HG03066 (cell line): ENCODE results near the gene EEF1E1.
A peak's percentile ranks its signal among the peaks of the same experiment; 100 is the strongest.

Experiments
- ATAC-seq: cut with Tn5 transposase; IDR thresholded peaks from one replicate; pipeline ENCODE4 v1.9.1; 2021; ENCODE audit warnings: low read depth; ENCODE audit not compliant: unreplicated experiment

EEF1E1 gene

GRCh38 chr6:8102122-8102958 is at the start of gene EEF1E1:
EEF1E1 (minus strand) TSS chr6:8102548; CDS start chr6:8102521, 27 bp downstream.
- peak; percentile 99 for ATAC-seq

GRCh38 chr6:8149350-8149749 is 47.0 kb upstream of the EEF1E1 start:
- ATAC-seq, result no peak

GRCh38 chr6:8143945-8144344 is 41.6 kb upstream of the EEF1E1 start:
- ATAC-seq, result no peak

DNA sequence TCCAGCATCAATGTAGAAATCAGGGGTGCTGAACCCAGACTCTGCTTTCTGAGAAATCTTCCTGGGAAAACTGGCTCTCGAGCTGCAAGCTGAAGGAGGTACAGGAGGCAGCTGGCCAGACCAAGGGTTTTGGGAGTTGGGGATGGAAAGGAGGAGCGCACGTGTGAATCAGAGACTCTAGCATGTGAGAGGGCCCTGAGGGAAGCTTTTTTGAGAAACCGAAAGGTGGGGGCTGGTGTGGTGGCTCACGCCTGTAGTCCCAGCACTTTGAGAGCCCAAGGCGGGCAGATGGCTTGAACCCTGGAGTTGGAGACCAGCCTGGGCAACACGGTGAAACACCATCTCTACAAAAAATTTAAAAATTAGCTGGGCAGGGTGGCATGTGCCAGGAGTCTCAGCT is 37.1 kb upstream of the EEF1E1 start:
- no peak for ATAC-seq

GRCh38 chr6:8137529-8137939 is 35.2 kb upstream of the EEF1E1 start:
- ATAC-seq, result no peak

GRCh38 chr6:8135276-8135675 is 32.9 kb upstream of the EEF1E1 start:
- ATAC-seq, result no peak

DNA sequence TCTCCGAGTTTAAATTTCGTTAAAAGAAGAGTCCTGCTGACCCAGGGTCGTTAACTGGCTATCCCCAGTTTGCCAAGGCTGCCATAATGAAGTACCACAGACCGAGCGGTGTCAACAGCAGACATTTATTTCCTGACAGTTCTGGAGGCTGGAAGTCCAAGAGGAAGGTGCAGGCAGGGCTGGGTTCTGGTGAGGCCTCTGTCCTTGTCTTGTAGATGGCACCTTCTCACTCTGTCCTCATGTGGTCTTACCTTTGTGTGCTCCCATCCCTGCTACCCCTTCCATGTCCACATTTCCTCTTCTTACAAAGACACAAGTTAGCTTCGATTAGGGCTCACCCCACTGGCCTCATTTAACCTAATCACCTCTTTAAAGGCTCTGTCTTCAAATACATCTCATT is 29.8 kb upstream of the EEF1E1 start:
- no peak for ATAC-seq

DNA sequence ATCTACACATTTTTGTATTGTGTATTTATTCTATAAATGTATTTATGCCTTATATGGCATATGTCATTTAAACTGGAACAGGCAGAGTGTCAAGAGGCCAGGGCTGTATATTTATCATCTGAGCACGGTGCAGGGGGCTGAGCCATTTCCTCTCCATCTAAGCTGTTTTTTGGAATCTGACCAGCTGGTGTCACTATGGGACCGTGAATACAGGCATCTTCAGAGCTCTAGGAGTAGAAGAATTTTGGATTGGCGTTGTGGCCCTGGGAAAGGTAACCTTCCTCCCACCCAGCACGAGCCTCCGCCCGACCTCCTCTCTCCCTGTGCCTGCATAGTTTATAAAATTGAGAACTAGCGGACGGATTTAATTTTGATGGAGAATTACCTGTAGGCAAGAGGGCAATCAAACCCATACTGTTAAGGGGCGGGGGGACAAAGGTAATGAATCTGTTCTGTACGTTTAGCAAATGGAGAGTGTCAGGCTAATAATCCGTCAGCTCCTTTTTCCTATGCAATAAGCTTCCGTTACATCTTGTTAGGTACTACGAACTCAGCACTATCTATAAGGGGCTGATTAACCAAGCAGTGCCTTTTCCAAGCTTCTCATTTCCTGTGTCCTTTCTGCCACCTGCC is 29.0 kb upstream of the EEF1E1 start:
- peak; percentile 66 for ATAC-seq

DNA sequence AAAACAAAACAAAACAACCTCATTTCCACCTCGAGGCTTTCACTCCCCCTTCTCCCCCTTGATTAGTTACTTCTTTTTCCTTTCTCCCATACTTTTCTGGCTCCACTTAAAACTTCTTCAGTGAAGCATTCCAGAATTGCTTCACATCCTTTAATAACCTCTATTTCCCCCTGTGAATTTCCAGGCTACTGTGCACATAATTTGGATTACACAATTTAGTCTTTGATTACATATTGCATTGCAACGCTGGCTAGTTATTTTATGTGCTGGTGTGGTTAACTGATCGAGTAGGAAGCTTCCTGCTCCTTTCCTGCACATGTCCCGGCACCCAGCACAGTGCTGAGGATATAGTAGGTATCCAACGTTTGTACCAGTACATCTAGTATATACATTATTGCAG is 28.1 kb upstream of the EEF1E1 start:
- ATAC-seq, result no peak

GRCh38 chr6:8123236-8123635 is 20.9 kb upstream of the EEF1E1 start:
- ATAC-seq, result no peak

DNA sequence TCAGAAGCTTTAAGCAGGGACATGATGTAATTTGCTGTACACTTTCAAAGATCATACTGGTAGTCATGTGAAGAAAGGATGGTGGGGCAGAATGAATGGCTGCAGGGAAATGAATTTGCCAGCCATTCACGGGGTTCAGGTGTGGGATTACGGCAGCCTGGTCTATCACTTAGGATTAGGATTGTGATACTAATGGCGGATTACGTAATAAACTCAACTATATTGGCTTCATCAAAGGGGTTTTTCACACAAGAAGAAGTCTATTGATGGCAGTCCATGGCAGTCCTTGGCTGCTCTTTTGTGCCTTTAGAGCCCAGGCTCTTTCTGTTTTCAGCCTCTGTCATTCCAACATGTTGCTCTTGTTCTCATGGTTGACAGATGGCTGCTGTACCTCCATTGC is 12.6 kb upstream of the EEF1E1 start:
- ATAC-seq, result no peak

GRCh38 chr6:8113131-8113654 is 10.8 kb upstream of the EEF1E1 start:
- ATAC-seq, result no peak

DNA sequence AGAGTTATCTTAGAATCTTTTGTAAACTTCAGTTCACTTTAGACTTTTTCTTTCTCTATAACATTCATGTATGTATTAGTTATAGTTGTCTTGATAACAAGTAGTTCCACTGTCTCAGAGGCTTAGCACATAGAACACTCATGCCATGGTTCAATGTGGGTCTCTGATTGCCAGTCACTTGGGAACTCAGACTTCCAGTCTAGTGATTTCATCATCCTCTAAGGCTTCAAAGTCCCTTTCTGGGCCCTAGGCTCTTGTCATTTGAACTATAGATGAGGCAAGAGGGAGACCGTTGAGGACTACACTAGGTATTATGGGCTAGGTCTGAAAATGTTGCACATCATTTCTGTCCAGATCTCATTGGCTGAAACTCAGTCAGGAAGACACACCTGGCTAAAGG is 8.4 kb upstream of the EEF1E1 start:
- ATAC-seq, result no peak

GRCh38 chr6:8110117-8110721 is 7.9 kb upstream of the EEF1E1 start:
- ATAC-seq, result peak; percentile 90

DNA sequence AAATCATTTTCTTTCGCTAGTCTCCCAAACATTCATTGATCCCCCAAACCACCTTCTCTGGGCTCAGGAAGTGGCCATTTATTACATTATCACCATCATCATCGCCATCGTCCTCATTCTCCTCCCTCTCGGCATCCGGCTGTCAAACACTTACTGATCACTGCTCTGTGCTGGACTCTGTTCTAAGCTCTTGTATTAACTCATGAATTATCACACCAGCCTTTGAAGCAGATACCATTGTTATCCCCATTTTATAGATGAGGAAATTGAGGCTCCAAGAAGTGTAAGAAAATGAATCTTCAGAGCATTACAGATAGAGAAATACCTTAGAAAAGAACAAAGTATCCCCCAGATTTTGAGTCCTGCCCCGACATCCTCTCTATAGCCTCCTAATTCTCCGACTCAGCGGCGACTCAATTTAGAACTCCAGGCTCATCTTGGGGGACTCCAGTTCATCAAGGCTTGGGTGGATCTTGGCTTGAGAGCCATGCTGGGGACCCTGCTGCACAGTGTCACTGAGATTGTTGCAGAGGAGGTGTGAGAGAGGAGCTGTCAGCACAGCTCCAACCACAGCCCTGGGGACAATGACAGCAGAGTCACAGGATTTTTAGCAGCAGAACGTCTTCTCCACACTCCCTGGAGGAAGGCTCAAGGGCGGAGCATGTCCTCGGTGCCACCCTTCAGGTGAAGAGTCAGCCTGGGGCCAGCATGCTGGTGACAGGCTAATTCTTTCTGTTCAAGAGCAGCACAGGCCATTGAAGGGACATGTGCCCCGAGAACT is 6.6 kb upstream of the EEF1E1 start:
- ATAC-seq, result no peak

DNA sequence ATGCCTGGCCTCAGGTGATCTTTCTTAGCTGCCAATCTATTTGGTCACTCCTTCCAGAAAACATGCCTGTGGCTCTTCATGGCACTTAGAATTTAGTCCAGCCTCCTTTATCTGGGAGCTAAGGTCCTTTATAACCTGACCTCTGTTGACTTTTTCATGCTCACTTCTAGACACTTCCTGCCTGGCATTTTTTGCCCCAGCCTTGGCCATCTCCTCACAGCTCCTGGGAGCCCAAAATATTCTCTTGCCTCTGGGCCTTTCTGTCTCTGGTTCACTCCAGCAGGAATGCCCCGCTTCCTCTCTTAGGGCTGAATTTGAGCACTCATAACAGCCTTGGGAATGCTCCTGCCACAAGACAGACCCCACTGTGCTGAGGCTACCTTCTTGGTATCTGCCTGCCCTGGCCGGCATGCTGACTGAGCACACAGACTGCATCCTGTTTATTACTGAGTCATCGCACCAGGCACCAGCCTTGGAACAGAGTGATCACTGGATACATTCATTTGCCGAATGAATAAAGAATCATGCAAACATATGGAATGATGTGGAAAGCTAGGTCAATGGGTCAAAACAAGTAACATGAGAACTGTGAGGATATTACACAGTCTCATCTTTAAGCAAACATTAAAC is 5.8 kb upstream of the EEF1E1 start:
- ATAC-seq, result no peak

DNA sequence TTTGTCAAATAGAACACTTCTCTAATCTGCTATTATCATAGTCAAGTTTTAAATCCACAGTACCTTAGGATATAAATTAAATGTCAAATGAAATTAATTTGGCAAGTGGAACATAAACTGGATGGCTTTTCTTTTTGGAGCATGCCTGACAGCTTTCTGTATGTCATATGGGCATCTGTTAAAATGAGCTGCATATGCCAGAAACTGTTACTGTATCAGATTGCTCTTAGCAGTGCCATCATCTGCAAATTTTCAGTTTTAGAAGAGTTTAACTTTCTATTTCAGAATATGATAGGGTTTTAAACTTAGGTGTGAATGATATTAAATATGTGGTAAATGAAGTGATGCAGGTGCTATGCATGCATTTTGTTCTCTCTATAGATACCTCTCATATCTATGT is 3.4 kb upstream of the EEF1E1 start:
- ATAC-seq, result no peak

GRCh38 chr6:8103726-8104125 is 1.4 kb upstream of the EEF1E1 start:
- no peak for ATAC-seq

GRCh38 chr6:8100159-8100854 is 2.0 kb downstream of the EEF1E1 start:
- no peak for ATAC-seq

- ATAC-seq, result no peak
These were observed 11.7 kb downstream of the EEF1E1 start for GRCh38 chr6:8090650-8091049.
